Hematopoietic multipotent progenitor cell treated with erythropoietin and hydrocortisone succinate and interleukin-3 and kit ligand, for 8 days (in vitro differentiated cells): ENCODE measurements around the gene LORICRIN.

Source experiments
- DNase-seq: peaks from one replicate; pipeline ENCODE4 v3.0.0-alpha.2; 2015

The LORICRIN gene

GRCh38 chr1:153250166-153250565 is 9.3 kb upstream of the LORICRIN start:
- DNase-seq = no peak

GRCh38 chr1:153251087-153251486 is 8.4 kb upstream of the LORICRIN start:
- DNase-seq = no peak

- DNase-seq = no peak
Measured at GRCh38 chr1:153251562-153251961, 7.9 kb upstream of the LORICRIN start.

- DNase-seq = no peak
Measured at GRCh38 chr1:153251988-153252387, 7.5 kb upstream of the LORICRIN start.

- DNase-seq = no peak
Measured at GRCh38 chr1:153253076-153253475, 6.4 kb upstream of the LORICRIN start.

GRCh38 chr1:153253693-153254092 is 5.8 kb upstream of the LORICRIN start:
- DNase-seq = no peak

- no peak for DNase-seq
Measured at GRCh38 chr1:153260585-153261280, 1.2 kb downstream of the LORICRIN start.

GRCh38 chr1:153261281-153262069 is 2.0 kb downstream of the LORICRIN start:
- no peak for DNase-seq

GRCh38 chr1:153262070-153262366 is 2.5 kb downstream of the LORICRIN start:
- DNase-seq = no peak

GRCh38 chr1:153262462-153263157 is 3.1 kb downstream of the LORICRIN start:
- no peak for DNase-seq

- no peak for DNase-seq
Measured at GRCh38 chr1:153265457-153265856, 6.0 kb downstream of the LORICRIN start.

- DNase-seq = no peak
Measured at GRCh38 chr1:153271711-153272110, 12.2 kb downstream of the LORICRIN start.

GRCh38 chr1:153272186-153272585 is 12.7 kb downstream of the LORICRIN start:
- DNase-seq = no peak

GRCh38 chr1:153277852-153278251 is 18.4 kb downstream of the LORICRIN start:
- DNase-seq = peak; percentile 33

- peak; percentile 67 for DNase-seq
Measured at GRCh38 chr1:153288634-153289275, 29.3 kb downstream of the LORICRIN start.

- no peak for DNase-seq
Measured at GRCh38 chr1:153291514-153291913, 32.0 kb downstream of the LORICRIN start.

GRCh38 chr1:153292185-153292584 is 32.7 kb downstream of the LORICRIN start:
- DNase-seq = no peak

- DNase-seq = no peak
Measured at GRCh38 chr1:153292740-153293479, 33.4 kb downstream of the LORICRIN start.

GRCh38 chr1:153293480-153293775 is 33.9 kb downstream of the LORICRIN start:
- no peak for DNase-seq

- no peak for DNase-seq
Measured at GRCh38 chr1:153293851-153294250, 34.4 kb downstream of the LORICRIN start.

- DNase-seq = no peak
Measured at GRCh38 chr1:153302308-153302707, 42.8 kb downstream of the LORICRIN start.

GRCh38 chr1:153305682-153306081 is 46.2 kb downstream of the LORICRIN start:
- DNase-seq = no peak
